HG02588 (cell line): Measurements from ENCODE around the gene CCDC141.

Experiments
- ATAC-seq: cut with Tn5 transposase; IDR thresholded peaks from one replicate; pipeline ENCODE4 v1.9.1; 2021; ENCODE audit warnings: mild to moderate bottlenecking, moderate library complexity; ENCODE audit not compliant: unreplicated experiment

The CCDC141 gene

GRCh38 chr2:178877874-178878273 is 172.1 kb downstream of the CCDC141 start:
- no peak for ATAC-seq

- no peak for ATAC-seq
These were observed 175.3 kb downstream of the CCDC141 start for GRCh38 chr2:178874529-178875240.

- no peak for ATAC-seq
These were observed 176.0 kb downstream of the CCDC141 start for GRCh38 chr2:178873912-178874311.

GRCh38 chr2:178871536-178871935 is 178.4 kb downstream of the CCDC141 start:
- no peak for ATAC-seq

GRCh38 chr2:178870703-178871102 is 179.2 kb downstream of the CCDC141 start:
- no peak for ATAC-seq

- ATAC-seq: no peak
These were observed 183.9 kb downstream of the CCDC141 start for GRCh38 chr2:178865999-178866398.

GRCh38 chr2:178865146-178865936 is 184.6 kb downstream of the CCDC141 start:
- no peak for ATAC-seq

- ATAC-seq: no peak
These were observed 185.9 kb downstream of the CCDC141 start for GRCh38 chr2:178863856-178864620.

- ATAC-seq: no peak
These were observed 186.6 kb downstream of the CCDC141 start for GRCh38 chr2:178863130-178863855.

- no peak for ATAC-seq
These were observed 189.4 kb downstream of the CCDC141 start for GRCh38 chr2:178860551-178860950.

GRCh38 chr2:178859730-178860129 is 190.2 kb downstream of the CCDC141 start:
- ATAC-seq: no peak

- ATAC-seq: no peak
These were observed 190.9 kb downstream of the CCDC141 start for GRCh38 chr2:178858896-178859625.

- no peak for ATAC-seq
These were observed 194.8 kb downstream of the CCDC141 start for GRCh38 chr2:178855151-178855550.

- ATAC-seq: no peak
These were observed 201.6 kb downstream of the CCDC141 start for GRCh38 chr2:178848335-178848734.

GRCh38 chr2:178846458-178846802 is 203.5 kb downstream of the CCDC141 start:
- ATAC-seq: no peak

- ATAC-seq: no peak
These were observed 204.1 kb downstream of the CCDC141 start for GRCh38 chr2:178845566-178846457.

- no peak for ATAC-seq
These were observed 205.2 kb downstream of the CCDC141 start for GRCh38 chr2:178844701-178845100.

GRCh38 chr2:178844269-178844668 is 205.7 kb downstream of the CCDC141 start:
- no peak for ATAC-seq

GRCh38 chr2:178843697-178844096 is 206.2 kb downstream of the CCDC141 start:
- no peak for ATAC-seq
